HG03139 (cell line): Measurements from ENCODE around the gene CDH12.
"Not testable (repeated sequence)": the region's sequence is repeated elsewhere in the genome, so short reads cannot be mapped to it uniquely, and the experiment has no call there.

ENCODE experiments used
- ATAC-seq: cut with Tn5 transposase; IDR thresholded peaks from one replicate; pipeline ENCODE4 v1.9.1; 2021; ENCODE audit not compliant: unreplicated experiment

CDH12 gene

DNA sequence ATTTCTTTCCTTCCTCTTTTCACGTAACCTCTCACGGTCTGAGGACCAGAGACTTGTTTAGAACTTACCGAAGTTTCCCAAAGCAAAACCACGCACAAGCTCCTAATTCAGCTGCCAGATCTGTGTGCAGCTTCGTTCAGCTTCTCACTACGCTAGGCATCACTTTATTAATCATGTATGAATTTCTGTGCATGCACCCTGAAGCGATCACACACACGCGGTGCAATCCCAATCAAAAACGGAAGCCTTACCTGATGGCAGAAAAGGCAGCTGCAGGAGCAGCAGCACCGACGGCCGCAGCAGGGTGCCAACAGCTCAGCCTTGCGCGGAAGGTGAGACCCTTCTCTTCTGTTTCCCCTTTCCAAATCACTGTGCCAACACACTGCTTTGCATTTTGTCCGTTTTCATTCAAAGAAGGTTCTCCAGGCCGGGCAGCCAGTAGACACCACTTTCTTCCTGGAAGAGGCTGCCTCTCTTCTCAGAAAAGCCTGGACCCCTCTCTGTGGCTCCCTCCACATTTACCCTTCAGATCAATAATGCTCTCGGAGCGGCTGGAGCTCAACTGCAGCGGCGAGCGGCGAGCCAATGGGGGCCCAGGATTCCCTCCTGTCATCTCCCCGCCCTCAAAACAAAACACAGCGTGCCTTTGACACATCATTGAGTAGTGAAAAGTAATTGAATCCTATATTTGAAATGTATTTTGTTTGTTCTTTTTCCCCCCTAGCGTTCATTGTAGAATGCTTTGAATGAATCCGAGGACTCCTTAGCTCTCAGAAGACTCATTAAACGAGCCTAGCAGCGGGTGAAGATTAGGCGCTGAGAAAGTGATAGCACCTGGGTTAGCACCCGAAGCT lies at the start of gene CDH12:
CDH12 (minus strand) TSS at position 538 of the 854 bp plus-strand sequence.
- no peak for ATAC-seq

DNA sequence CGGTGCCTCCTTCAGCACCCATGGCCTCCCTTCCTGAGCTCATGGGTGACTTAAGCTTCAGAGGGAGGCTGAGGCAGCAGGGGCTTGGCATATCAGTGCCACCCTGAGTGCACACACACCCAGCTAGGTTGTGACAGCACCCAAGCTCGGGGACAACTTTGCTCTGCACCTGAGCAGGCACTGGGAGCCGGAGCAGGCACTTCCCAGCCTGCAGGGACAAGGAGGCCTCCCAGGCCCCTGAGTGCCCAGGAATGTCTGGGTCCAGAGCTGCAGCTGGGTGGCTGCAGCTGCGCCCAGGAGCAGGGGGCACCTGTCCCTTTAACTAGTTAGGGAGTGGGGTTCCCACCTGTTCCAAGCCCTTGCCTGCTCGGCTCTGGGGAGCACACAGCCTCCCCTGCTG lies 48.7 kb upstream of the CDH12 start:
- ATAC-seq, result no peak

DNA sequence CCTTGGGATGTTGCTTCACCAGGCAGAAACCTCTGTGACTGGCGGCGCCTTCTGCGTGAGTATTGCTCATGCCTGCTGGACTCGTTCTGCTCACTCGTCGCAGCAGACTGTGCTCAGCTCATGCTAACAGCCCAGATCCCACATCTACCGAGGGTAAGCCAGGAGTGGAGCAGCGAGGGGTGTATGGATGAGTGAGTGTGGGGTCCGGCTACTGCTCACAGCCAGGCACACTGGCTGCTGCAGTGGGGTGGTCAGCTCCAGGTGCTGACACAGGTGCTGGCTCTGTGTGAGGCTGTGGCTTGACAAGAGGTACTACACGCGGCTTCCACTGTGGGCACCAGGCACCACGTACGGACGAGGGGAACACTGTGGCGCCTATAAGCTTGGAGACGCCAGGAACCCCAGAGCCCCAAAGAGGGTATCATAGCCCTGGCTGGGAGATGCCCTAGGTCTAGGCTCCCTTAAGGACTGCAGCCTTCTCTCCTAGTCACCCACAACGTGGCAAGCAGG lies 47.7 kb upstream of the CDH12 start:
- ATAC-seq, result no peak

GRCh38 chr5:22899341-22899740 lies 46.2 kb upstream of the CDH12 start:
- ATAC-seq, result no peak

DNA sequence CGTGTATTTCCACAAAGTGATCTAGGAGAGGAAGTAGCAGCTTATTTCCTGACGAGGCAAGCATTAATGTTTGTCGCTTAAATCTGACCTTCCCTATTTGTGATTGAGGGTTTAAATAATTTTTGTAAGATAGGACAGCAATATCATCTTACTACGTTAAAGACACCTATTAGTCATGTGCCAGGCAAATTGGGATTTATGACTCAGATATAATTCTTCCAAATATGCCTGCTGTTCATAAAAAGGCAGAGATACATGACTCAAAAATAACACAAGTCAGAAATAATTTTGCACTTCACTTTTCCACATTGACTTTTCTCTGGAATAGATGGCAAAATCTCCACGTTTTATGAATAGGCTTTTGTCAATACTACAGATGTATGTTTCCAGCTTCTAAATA lies 43.0 kb upstream of the CDH12 start:
- ATAC-seq, result no peak

- no peak for ATAC-seq
These were observed 39.3 kb upstream of the CDH12 start for GRCh38 chr5:22892441-22892840.

DNA sequence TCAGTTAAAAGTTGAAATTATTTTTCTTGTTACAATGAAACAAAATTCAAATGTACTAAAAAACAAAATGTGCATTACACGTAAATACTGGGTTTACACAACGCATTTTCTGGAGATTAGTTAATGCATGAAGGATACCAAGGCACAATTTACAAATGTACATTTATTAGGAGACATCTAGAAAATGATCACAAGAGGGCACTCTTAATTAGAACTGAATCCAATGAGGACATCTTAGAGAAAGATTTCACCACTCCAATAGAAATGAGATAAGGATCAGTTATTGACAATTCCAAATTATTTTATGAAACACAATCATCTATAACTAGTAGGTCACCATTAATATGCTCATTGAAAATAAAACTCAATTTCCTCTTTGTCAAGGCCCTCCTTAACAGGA lies 36.6 kb upstream of the CDH12 start:
- no peak for ATAC-seq

DNA sequence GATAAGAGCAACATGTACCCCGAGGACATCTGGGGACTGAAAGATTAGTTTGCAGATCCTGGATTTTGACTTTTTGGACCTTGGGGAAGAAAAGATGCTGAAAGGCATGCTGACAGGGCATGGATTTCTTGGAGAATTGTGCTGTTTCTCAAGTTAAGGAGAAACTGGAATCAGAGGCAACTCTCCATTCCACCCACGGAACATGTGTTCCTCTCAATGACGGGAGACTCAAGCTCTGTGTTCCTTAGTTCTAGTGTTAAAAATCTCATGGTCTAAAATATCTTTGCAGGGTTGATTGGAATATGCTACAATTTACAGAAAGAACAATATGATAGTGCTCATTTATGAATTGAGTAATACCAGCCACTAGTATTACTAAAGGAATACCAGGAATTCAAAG lies 34.4 kb upstream of the CDH12 start:
- no peak for ATAC-seq

DNA sequence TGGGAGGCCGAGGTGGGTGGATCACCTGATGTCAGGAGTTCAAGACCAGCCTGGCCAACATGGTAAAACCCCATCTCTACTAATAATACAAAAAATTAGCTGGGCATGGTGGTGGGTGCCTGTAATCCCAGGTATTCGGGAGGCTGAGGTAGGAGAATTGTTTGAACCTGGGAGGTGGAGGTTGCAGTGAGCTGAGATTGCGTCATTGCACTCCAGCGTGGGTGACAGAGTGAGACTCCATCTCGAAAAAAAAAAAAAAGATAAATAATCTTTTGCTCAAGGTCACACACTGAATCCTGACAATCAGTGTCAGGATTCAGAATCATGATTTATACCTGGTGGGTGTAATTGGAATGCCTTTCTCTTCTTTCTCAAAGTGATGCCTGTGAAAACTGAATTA lies 5.8 kb upstream of the CDH12 start:
- ATAC-seq, result not testable (repeated sequence)

GRCh38 chr5:22855824-22856223 lies 2.7 kb upstream of the CDH12 start:
- no peak for ATAC-seq

GRCh38 chr5:22850981-22851380 lies 2.2 kb downstream of the CDH12 start:
- no peak for ATAC-seq

DNA sequence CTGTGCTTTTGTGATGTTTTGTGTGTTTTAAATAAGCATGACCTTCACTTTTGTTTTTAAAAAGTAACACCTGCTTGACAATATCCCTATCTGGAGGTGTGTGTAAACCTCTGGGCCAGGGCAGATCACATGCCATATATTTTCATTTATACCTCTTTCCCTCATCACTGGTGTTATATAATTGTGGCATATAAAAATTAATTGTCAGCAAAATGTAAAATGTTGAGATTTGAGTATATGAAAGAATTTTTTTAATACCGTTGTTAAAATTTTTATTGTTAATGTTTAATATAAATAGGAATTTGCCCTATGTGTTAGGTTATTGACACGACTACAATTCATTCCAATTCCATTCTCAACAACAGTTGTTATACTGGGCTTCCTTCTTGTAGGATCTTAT lies 6.5 kb downstream of the CDH12 start:
- no peak for ATAC-seq

GRCh38 chr5:22844636-22845035 lies 8.5 kb downstream of the CDH12 start:
- no peak for ATAC-seq

DNA sequence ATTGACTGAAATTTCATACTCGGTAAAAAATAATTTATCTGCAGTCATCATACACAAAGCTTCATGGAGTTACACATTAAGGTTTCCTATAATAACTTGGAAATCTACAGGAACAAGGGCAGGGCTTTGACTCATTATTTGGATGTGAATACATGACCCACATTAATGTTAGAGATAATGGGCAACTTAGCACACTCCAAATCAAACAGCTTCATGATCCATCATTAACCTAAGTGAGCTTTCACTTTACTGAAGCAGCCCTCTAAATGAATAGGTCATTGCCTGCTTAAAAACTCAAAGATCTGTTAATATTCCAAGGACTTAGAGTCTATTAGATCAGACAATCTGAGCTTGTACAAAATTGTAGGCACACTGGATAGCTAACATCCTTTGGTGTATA lies 9.0 kb downstream of the CDH12 start:
- ATAC-seq, result no peak

DNA sequence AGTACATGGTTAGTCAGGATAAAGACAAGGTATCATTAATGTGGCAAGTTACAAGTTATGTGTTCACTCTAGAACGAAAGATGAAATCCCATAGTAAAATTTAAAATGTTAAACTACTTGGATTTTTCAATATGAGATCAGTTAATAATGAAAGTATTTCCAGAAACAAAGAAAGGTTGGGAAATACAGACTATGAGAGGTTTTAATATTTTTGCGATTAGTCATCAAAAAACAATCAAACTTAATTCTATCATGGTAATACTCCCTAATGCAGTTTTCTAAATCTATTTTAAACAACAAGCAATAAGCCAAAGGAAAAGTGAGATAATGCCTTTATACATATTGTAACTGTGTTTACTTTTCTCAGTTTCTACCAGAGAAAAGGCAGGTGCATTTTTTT lies 10.6 kb downstream of the CDH12 start:
- ATAC-seq, result no peak

- no peak for ATAC-seq
These were observed 15.3 kb downstream of the CDH12 start for GRCh38 chr5:22837803-22838202.

GRCh38 chr5:22835686-22836085 lies 17.5 kb downstream of the CDH12 start:
- no peak for ATAC-seq

GRCh38 chr5:22793463-22793862 lies 59.7 kb downstream of the CDH12 start:
- no peak for ATAC-seq

GRCh38 chr5:22787807-22788206 lies 65.3 kb downstream of the CDH12 start:
- no peak for ATAC-seq

DNA sequence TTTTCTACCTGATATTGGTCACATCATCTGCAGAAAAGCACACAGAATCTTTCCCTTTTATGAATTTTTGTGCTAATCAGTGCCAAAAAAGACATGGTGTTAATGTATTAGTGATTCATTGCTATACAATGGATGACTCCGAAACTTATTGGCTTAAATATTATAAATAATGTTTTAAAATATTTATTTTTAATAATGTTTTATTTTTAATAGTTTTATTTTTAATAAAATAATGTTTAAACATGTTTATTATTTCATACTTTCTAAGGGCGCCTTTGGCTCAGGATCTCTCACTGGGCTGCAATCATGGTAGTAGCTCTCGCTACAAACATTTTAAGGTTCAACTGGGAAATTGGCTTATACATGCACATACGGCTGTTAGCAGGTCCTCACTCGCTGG lies 65.7 kb downstream of the CDH12 start:
- no peak for ATAC-seq

GRCh38 chr5:22780756-22781155 lies 72.4 kb downstream of the CDH12 start:
- no peak for ATAC-seq

GRCh38 chr5:22779499-22779898 lies 73.6 kb downstream of the CDH12 start:
- ATAC-seq, result no peak

DNA sequence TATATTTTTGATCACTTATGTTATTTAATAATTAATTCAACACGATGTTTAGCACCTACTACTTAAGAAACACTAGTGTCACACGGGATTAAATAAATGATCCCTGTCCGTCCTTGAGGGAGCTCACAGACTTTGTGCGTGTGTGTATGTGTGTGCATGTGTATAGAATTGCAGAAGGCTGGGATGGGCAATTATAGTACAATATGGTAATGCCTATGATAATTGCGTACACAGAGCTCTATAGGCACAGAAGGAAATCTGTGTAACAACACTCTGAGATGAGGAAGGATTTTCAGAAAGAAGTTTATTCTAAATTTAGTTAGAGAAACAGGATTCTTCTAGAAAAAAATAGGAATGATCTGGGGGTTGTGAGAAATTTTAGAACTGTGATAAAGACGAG lies 76.9 kb downstream of the CDH12 start:
- no peak for ATAC-seq
